RWPE2 (cell line): ENCODE data around the gene ELF3.
A peak's percentile ranks its signal among the peaks of the same experiment; 100 is the strongest.

Experiments
- ATAC-seq: fragments of 200-7000 bp; cut with Tn5 transposase; 3 replicates; pipeline ENCODE4 v1.9.1; 2021; ENCODE audit warnings: low read depth
- DNase-seq: peaks from one replicate; pipeline ENCODE4 v3.0.0-alpha.2; 2020; ENCODE audit warnings: low spot score
- H3K27ac ChIP-seq: fragments of 450-650 bp; 2 replicates; pipeline ENCODE4 v1.5.1; 2017; ENCODE audit warnings: mild to moderate bottlenecking; ENCODE audit not compliant: poor library complexity, severe bottlenecking
- H3K27me3 ChIP-seq: fragments of 250-450 bp; sonication (Bioruptor Pico); 2 replicates; pipeline ENCODE4 v1.5.1; 2021; ENCODE audit warnings: mild to moderate bottlenecking, moderate library complexity; ENCODE audit not compliant: insufficient read depth, poor library complexity, severe bottlenecking
- H3K36me3 ChIP-seq: fragments of 250-450 bp; sonication (Bioruptor Pico); 2 replicates; pipeline ENCODE4 v1.5.1; 2020; ENCODE audit warnings: low read depth, mild to moderate bottlenecking, moderate library complexity
- H3K4me1 ChIP-seq: fragments of 250-450 bp; sonication (Bioruptor Pico); 2 replicates; pipeline ENCODE4 v1.5.1; 2021; ENCODE audit warnings: mild to moderate bottlenecking, moderate library complexity; ENCODE audit not compliant: insufficient read depth, poor library complexity, severe bottlenecking
- H3K4me3 ChIP-seq: fragments of 250-450 bp; sonication (Bioruptor Pico); 2 replicates; pipeline ENCODE4 v1.5.1; 2021; ENCODE audit warnings: mild to moderate bottlenecking, moderate library complexity; ENCODE audit not compliant: severe bottlenecking
- H3K9me3 ChIP-seq: fragments of 250-450 bp; sonication (Bioruptor Pico); 2 replicates; pipeline ENCODE4 v1.5.1; 2021; ENCODE audit warnings: mild to moderate bottlenecking, moderate library complexity; ENCODE audit not compliant: severe bottlenecking
- CTCF ChIP-seq: fragments of 450-650 bp; IDR thresholded peaks from one replicate; pipeline ENCODE4 v1.5.1; 2017; ENCODE audit warnings: mild to moderate bottlenecking, moderate library complexity; ENCODE audit not compliant: poor library complexity, severe bottlenecking

Gene ELF3

GRCh38 chr1:202013603-202014002 lies 3.2 kb downstream of the ELF3 start:
- no peak for TF ChIP-seq CTCF
- no peak overlapping the region for H3K27ac ChIP-seq
- H3K36me3 ChIP-seq: no peaks in the 10 kb centered on the region
- H3K9me3 ChIP-seq: no peaks in the 10 kb centered on the region
- DNase-seq (no peak), ATAC-seq (no peak)
- H3K27me3 ChIP-seq: no peaks in the 10 kb centered on the region
- no peak overlapping the region for H3K4me3 ChIP-seq
- peaks cover 61% of the 10 kb centered on the region for H3K4me1 ChIP-seq

- Histone ChIP-seq H3K36me3 (no peaks in the 10 kb centered on the region), H3K9me3 (no peaks in the 10 kb centered on the region), H3K27me3 (no peaks in the 10 kb centered on the region), H3K27ac (no peak overlapping the region), H3K4me3 (no peak overlapping the region), H3K4me1 (peaks cover 61% of the 10 kb centered on the region)
- ATAC-seq (no peak), DNase-seq (no peak)
- no peak for TF ChIP-seq CTCF
Observed at GRCh38 chr1:202014060-202014459, 3.7 kb downstream of the ELF3 start.

DNA sequence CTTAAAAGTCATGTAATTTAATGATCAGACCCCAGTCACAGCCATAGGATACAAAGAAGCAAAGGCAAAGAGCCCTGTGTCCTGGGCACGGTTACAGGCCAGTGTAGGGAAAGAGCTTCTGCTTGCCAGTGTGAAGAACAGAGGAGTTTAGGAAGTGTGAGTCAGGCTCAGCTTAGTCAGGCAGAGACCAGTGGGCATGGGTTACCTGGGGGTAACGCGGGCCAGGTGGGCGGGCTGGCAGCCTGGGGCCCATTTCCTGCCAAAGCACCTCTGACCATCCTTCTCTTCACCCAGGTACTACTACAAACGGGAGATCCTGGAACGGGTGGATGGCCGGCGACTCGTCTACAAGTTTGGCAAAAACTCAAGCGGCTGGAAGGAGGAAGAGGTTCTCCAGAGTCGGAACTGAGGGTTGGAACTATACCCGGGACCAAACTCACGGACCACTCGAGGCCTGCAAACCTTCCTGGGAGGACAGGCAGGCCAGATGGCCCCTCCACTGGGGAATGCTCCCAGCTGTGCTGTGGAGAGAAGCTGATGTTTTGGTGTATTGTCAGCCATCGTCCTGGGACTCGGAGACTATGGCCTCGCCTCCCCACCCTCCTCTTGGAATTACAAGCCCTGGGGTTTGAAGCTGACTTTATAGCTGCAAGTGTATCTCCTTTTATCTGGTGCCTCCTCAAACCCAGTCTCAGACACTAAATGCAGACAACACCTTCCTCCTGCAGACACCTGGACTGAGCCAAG lies 4.7 kb downstream of the ELF3 start:
- peaks cover 56% of the 10 kb centered on the region for H3K4me1 ChIP-seq
- H3K9me3 ChIP-seq: no peaks in the 10 kb centered on the region
- H3K27me3 ChIP-seq: no peaks in the 10 kb centered on the region
- H3K36me3 ChIP-seq: no peaks in the 10 kb centered on the region
- ATAC-seq (peak; percentile 41; the same call in 2 of the 3 replicates), DNase-seq (no peak)
- H3K4me3 ChIP-seq: no peak overlapping the region
- H3K27ac ChIP-seq: peak overlapping the region; percentile 30
- no peak for TF ChIP-seq CTCF

GRCh38 chr1:202015662-202015937 lies 5.2 kb downstream of the ELF3 start:
- no peaks in the 10 kb centered on the region for H3K36me3 ChIP-seq
- H3K9me3 ChIP-seq: no peaks in the 10 kb centered on the region
- no peak for TF ChIP-seq CTCF
- no peak overlapping the region for H3K4me3 ChIP-seq
- ATAC-seq (no peak), DNase-seq (no peak)
- peak overlapping the region; percentile 30 for H3K27ac ChIP-seq
- H3K27me3 ChIP-seq: no peaks in the 10 kb centered on the region
- H3K4me1 ChIP-seq: peaks cover 51% of the 10 kb centered on the region

DNA sequence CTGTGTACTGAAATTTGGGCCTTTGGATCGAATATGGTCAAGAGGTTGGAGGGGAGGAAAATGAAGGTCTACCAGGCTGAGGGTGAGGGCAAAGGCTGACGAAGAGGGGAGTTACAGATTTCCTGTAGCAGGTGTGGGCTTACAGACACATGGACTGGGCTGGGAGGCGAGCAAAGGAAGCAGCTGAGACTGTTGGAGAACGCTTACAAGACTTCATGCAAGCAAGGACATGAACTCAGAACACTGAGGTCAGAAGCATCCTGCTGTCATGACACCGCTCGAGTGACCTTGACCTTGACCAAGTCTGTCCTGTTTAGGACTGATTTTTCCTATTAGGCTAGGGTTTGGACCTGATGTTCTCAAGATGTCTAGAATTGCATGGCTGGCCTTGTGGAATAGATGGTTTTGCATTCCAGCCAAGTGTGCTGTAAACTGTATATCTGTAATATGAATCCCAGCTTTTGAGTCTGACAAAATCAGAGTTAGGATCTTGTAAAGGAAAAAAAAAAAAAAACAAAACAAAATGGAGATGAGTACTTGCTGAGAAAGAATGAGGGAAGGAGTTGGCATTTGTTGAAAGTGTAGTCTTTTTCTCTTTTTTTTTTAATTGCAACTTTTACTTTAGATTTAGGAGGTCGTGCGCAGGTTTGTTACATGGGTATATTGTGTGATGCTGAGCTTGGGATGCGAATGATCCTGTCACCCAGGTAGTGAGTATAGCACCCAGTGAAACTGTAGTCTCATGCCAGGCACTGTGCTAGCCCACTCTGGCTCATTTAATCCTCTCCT lies 5.8 kb downstream of the ELF3 start:
- ATAC-seq: no peak
- H3K27ac ChIP-seq: peak overlapping the region; percentile 30
- no peak for DNase-seq
- no peak for TF ChIP-seq CTCF
- peaks cover 48% of the 10 kb centered on the region for H3K4me1 ChIP-seq
- no peaks in the 10 kb centered on the region for H3K27me3 ChIP-seq
- no peaks in the 10 kb centered on the region for H3K9me3 ChIP-seq
- no peaks in the 10 kb centered on the region for H3K36me3 ChIP-seq
- H3K4me3 ChIP-seq: no peak overlapping the region
